Measurements from ENCODE around the gene NDUFB11. TPM values are rescaled to one million over a fixed set of nuclear protein-coding genes. Genes with fewer than 3 reads are reported as not detected.
A peak's percentile ranks its signal among the peaks of the same experiment; 100 is the strongest.

Gene NDUFB11
- 10 to 100 TPM; 64.3 to 91.1 (median 71.4) TPM for total RNA-seq

DNA sequence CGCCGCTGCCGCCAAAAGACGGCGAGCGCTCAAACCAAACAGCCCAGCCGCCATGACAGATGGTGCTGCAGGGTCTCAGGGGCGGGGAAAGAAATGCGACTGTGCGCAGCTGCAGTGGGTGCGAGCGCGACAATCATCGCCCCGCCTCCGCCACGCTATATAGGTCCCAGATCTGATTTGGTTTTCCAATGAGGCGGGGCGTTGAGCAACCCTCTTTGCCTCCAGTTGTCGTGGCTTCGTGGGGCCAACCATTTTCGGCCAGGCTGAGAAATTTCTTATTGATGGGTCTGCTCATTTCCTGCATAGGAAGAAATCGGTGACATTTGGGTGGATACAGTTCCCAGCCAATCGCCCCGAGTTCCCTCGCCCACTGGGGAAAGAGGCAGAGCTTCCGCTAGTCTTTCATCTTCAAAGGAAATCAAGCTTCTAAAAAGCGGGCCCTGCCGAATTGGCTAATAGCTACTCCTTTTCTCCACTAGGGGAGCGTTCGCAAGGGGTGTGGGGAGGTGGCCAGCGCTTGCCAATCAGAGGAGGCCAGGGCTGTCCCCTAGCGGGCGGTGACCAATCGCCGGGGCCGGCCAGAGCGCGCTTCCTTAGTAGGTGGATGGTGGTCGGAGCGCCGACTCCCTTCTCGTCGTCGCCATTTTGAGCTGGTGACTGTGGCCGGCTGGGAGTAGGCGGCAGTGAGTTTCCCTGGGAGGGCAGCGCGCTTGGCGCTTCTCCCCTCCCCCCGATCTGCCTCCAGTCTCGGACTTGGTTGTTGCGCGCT is at the start of gene NDUFB11, which contains the start of gene RBM10:
Gene NDUFB11, minus strand, starts transcription at position 77 of the 769 bp plus-strand sequence. Its CDS starts 23 bp downstream, at position 54.
Gene RBM10, plus strand, starts transcription at position 596 of the 769 bp plus-strand sequence. CDS start 2,261 bp downstream, outside the sequence.
- WGBS, 2 donors (ENCODE audit: low coverage in 1 of 2), result 55% methylated on average over 54 of the region's 54 CpGs; no CpG with 5 or more reads in 1 of the 2 donors
- Histone ChIP-seq H3K27ac (peak within 1 kb of the TSS; percentile 94 to 98 (median 98)), H3K4me1 (peaks cover 0 to 28% (median 15%) of the 10 kb centered on the region in 4 donors), H3K27me3 (no peaks in the 10 kb centered on the region), H3K4me3 (peak within 1 kb of the TSS; percentile 63 to 83 (median 72)), H3K9me3 (no peaks in the 10 kb centered on the region), H3K36me3 (no peaks in the 10 kb centered on the region)
- in situ Hi-C loops (cut with MboI; ENCODE audit: low pct_ligation_motif_present in 1 of 4, low pct_unique_long_range_greater_than_20kb in 1 of 4, low sequenced_read_pairs in 3 of 4), result no loop called here
- DNase-seq, result peak; percentile 94
- TF ChIP-seq, protein P1, sequence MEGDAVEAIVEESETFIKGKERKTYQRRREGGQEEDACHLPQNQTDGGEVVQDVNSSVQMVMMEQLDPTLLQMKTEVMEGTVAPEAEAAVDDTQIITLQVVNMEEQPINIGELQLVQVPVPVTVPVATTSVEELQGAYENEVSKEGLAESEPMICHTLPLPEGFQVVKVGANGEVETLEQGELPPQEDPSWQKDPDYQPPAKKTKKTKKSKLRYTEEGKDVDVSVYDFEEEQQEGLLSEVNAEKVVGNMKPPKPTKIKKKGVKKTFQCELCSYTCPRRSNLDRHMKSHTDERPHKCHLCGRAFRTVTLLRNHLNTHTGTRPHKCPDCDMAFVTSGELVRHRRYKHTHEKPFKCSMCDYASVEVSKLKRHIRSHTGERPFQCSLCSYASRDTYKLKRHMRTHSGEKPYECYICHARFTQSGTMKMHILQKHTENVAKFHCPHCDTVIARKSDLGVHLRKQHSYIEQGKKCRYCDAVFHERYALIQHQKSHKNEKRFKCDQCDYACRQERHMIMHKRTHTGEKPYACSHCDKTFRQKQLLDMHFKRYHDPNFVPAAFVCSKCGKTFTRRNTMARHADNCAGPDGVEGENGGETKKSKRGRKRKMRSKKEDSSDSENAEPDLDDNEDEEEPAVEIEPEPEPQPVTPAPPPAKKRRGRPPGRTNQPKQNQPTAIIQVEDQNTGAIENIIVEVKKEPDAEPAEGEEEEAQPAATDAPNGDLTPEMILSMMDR (IDR thresholded peaks at IDR 0.05), result peak; percentile 63 to 98 (median 67)
- peak; percentile 85 to 92 (median 87) for TF ChIP-seq POLR2AphosphoS5 (IDR thresholded peaks at IDR 0.05)
- no peak for TF ChIP-seq EP300 (IDR thresholded peaks at IDR 0.05; ENCODE audit: low read depth)
- peak; percentile 86 for TF ChIP-seq POLR2A (IDR thresholded peaks at IDR 0.05)
- intact Hi-C loops (cut with DNase I; ENCODE audit: low total_unique reads), result no loop called here

DNA sequence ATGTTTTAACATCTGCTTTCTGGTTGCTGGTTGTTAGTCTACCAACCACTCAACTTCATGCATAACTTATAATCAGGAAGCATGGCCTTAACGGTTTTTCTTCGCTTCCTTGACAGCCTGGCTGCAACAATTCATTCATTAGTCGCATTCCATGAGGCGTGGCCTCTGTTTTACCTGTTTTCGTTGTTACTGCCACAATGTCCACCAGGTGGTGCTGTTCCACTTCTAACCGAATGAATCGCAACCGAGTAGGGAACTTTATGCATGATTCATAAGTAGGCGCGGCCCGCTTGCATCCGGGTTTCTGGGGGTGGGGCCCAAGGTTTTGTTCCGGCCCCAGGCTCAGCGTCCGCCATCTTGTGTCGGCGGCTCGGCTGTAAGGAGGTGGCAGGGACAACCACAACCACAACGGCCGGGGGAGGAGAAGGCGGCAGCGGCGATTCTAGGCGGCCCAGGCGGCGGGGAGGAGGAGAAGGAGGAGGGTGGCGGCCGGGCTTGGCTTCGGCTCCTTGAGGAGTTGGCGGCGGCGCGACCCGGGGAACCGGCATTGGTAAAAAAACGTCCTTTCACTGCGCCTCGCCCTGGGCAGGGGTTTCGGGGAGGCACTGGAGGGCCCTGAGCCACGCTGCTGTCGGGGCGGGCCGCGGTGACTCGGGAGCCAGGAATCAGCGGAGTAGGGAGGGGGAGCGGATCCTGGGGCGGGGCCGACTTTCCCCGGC is 49.1 kb upstream of the NDUFB11 start, which contains the start of gene UBA1:
Gene UBA1, plus strand, starts transcription at position 355 of the 719 bp plus-strand sequence. CDS start 4,974 bp downstream, outside the sequence.
- intact Hi-C loops (cut with DNase I; ENCODE audit: low total_unique reads), result loop anchor here (2.0 kb wide), 1 partner anchor 191 kb away; no protein-coding TSS in a partner anchor
- WGBS, 2 donors (ENCODE audit: low coverage in 1 of 2), result 0% methylated on average over 3 to 37 of the region's 50 CpGs
- Histone ChIP-seq H3K9me3 (no peaks in the 10 kb centered on the region), H3K27ac (peak within 1 kb of the TSS; percentile 93 to 99 (median 96)), H3K4me3 (peak within 1 kb of the TSS; percentile 80 to 90 (median 84)), H3K27me3 (no peaks in the 10 kb centered on the region), H3K36me3 (no peaks in the 10 kb centered on the region), H3K4me1 (peaks cover 26 to 59% (median 34%) of the 10 kb centered on the region in 4 donors)
- in situ Hi-C loops (cut with MboI; ENCODE audit: low pct_ligation_motif_present in 1 of 4, low pct_unique_long_range_greater_than_20kb in 1 of 4, low sequenced_read_pairs in 3 of 4), result loop anchor here (10.0 to 25.0 kb wide), 4 partner anchors 191 to 331 kb away; no protein-coding TSS in a partner anchor
- TF ChIP-seq POLR2A (IDR thresholded peaks at IDR 0.05) (peak; percentile 82), EP300 (IDR thresholded peaks at IDR 0.05; ENCODE audit: low read depth) (no peak), POLR2AphosphoS5 (IDR thresholded peaks at IDR 0.05) (peak; percentile 45 to 88 (median 80))
- TF ChIP-seq, protein P1 (IDR thresholded peaks at IDR 0.05), result peak; percentile 49 to 91 (median 86)
- peak; percentile 98 for DNase-seq

DNA sequence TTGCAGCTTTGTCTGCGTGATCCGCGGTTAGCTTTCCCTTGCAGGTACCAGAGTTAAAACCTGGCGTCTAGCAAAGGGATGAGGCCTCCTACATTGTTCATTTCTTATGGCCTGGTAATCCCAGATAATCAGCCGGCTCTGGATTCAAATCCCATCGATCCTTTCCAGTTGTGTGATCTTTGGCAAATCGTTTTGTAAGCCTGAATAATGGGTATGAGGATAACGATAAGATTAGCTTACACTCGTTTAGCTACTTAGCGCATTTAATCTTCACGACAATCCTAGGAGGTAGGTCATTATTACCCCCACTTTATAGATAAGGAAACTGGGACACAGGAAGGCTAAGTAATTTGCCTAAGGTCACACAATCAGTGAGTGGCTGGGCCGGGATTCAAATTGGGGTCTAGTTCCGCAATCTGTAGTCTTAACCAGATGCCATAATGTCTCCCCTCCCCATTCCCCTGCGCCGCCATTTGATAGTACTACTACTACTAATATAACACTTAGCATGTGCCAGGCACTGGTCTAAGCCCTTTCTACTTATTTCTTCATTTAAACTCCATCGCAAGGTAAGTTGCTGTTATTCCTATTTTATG is 47.4 kb upstream of the NDUFB11 start:
- no peaks in the 10 kb centered on the region for H3K9me3 ChIP-seq
- intact Hi-C loops (cut with DNase I; ENCODE audit: low total_unique reads), result loop anchor here (2.0 kb wide), 1 partner anchor 193 kb away; no protein-coding TSS in a partner anchor
- H3K27ac ChIP-seq, result peak overlapping the region in 2 of 4 donors; percentile 76 to 78
- H3K27me3 ChIP-seq, result no peaks in the 10 kb centered on the region
- peaks cover 20 to 43% (median 28%) of the 10 kb centered on the region in 4 donors for H3K4me1 ChIP-seq
- 27 to 65% methylated on average over 3 to 16 of the region's 16 CpGs for WGBS, 2 donors (ENCODE audit: low coverage in 1 of 2)
- TF ChIP-seq POLR2A (IDR thresholded peaks at IDR 0.05), result no peak
- TF ChIP-seq, protein P1 (IDR thresholded peaks at IDR 0.05), result no peak
- no peak for TF ChIP-seq POLR2AphosphoS5 (IDR thresholded peaks at IDR 0.05)
- no peak for TF ChIP-seq EP300 (IDR thresholded peaks at IDR 0.05; ENCODE audit: low read depth)
- in situ Hi-C loops (cut with MboI; ENCODE audit: low pct_ligation_motif_present in 1 of 4, low pct_unique_long_range_greater_than_20kb in 1 of 4, low sequenced_read_pairs in 3 of 4), result loop anchor here (10.0 to 25.0 kb wide), 4 partner anchors 193 to 333 kb away; no protein-coding TSS in a partner anchor
- H3K4me3 ChIP-seq, result peak overlapping the region in 2 of 4 donors; percentile 41 to 61
- no peak for DNase-seq
- no peaks in the 10 kb centered on the region for H3K36me3 ChIP-seq

Measured in transverse colon (tissue), 4 donors.